ENCODE measurements around the gene RAPGEF3. TPM values are rescaled to one million over a fixed set of nuclear protein-coding genes. Genes with fewer than 3 reads are reported as not detected.

Gene RAPGEF3
- total RNA-seq, 6 donors from 2014 or later, result 19.0 to 94.0 (median 52.1) TPM

DNA sequence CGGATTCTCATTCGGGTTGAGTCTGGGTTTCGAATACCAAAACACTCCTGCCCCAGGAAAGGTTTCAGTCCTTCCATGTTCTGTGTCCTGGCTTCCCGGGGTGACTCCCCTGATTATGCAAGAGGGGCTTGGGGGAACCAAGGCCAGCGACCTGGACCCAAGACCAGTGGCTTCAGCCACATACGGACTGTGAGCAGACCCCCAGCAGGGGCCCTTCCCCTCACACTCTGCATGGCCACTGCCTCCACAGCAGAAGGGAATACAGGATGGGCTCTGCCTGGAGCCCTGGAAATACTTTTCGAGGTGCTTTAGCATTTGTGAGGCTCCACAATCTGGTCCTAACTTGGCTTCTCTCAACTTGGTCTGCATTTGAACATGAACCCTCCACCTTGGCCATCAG lies 41.9 kb upstream of the RAPGEF3 start:
- Histone ChIP-seq H3K27me3 (no peaks in the 10 kb centered on the region), H3K4me1 (peaks cover 65 to 74% (median 66%) of the 10 kb centered on the region in 4 donors), H3K4me3 (no peak overlapping the region), H3K27ac (peak overlapping the region; percentile 58 to 99 (median 78)), H3K9me3 (no peaks in the 10 kb centered on the region), H3K36me3 (peaks cover 23 to 55% (median 32%) of the 10 kb centered on the region in 4 donors)
- DNase-seq, result no peak
- ATAC-seq (ENCODE audit: low FRiP score in 2 of 2), result no peak
- 85 to 92% methylated on average over 7 of the region's 7 CpGs for WGBS, 2 donors
- TF ChIP-seq, protein P1, sequence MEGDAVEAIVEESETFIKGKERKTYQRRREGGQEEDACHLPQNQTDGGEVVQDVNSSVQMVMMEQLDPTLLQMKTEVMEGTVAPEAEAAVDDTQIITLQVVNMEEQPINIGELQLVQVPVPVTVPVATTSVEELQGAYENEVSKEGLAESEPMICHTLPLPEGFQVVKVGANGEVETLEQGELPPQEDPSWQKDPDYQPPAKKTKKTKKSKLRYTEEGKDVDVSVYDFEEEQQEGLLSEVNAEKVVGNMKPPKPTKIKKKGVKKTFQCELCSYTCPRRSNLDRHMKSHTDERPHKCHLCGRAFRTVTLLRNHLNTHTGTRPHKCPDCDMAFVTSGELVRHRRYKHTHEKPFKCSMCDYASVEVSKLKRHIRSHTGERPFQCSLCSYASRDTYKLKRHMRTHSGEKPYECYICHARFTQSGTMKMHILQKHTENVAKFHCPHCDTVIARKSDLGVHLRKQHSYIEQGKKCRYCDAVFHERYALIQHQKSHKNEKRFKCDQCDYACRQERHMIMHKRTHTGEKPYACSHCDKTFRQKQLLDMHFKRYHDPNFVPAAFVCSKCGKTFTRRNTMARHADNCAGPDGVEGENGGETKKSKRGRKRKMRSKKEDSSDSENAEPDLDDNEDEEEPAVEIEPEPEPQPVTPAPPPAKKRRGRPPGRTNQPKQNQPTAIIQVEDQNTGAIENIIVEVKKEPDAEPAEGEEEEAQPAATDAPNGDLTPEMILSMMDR (IDR thresholded peaks at IDR 0.05), result no peak
- TF ChIP-seq POLR2A (IDR thresholded peaks at IDR 0.05), result no peak
- no peak for TF ChIP-seq EP300 (IDR thresholded peaks at IDR 0.05)
- no peak for TF ChIP-seq POLR2AphosphoS5 (IDR thresholded peaks at IDR 0.05)

- DNase-seq (no peak), ATAC-seq (ENCODE audit: low FRiP score in 2 of 2) (peak; percentile 3 to 50)
- H3K27me3 ChIP-seq, result no peaks in the 10 kb centered on the region
- peaks cover 54 to 63% (median 55%) of the 10 kb centered on the region in 4 donors for H3K4me1 ChIP-seq
- TF ChIP-seq EP300 (IDR thresholded peaks at IDR 0.05) (no peak), POLR2A (IDR thresholded peaks at IDR 0.05) (no peak), POLR2AphosphoS5 (IDR thresholded peaks at IDR 0.05) (peak in 1 of 2 donors; percentile 8)
- TF ChIP-seq, protein P1 (IDR thresholded peaks at IDR 0.05), result no peak
- no peaks in the 10 kb centered on the region for H3K9me3 ChIP-seq
- no peak overlapping the region for H3K4me3 ChIP-seq
- H3K27ac ChIP-seq, result peak overlapping the region; percentile 47 to 99 (median 78)
- H3K36me3 ChIP-seq, result peaks cover 29 to 55% (median 43%) of the 10 kb centered on the region in 4 donors
- whole genome bisulfite sequencing, 2 donors, result 49% methylated on average over 6 to 7 of the region's 7 CpGs
Measured at GRCh38 chr12:47799357-47799955, 40.8 kb upstream of the RAPGEF3 start.

DNA sequence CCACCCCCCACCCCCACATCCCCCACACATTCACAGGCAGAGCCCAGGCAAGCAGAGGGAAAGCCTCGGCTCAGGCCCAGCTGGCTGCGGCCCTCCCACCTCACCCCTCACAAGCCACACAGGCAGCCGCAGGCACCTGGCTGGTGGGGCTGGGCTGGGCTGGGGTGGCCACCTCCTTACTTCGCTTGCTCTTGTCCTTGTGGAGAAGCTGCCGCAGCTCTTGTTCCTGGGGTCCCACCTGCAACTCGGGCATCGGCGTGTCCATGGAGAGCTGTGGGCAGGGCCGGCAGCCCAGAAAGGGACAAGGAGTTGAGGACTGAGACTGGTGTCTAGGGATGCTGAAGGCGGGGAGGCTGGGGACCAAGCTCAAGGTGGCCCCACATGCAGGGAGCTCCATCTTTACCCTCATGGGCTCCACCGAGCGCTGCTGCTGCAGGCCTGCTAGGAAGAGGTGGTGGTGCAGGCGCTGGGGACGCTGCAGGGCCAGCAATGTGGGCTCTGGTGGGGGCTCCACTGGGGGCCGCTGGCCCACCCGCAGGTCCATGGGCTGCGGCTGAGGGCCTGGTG lies 39.8 kb upstream of the RAPGEF3 start:
- no peaks in the 10 kb centered on the region for H3K27me3 ChIP-seq
- H3K4me1 ChIP-seq, result peaks cover 44 to 53% (median 45%) of the 10 kb centered on the region in 4 donors
- peak overlapping the region in 2 of 4 donors; percentile 98 to 99 for H3K27ac ChIP-seq
- 93 to 94% methylated on average over 3 to 17 of the region's 17 CpGs for WGBS, 2 donors
- H3K36me3 ChIP-seq, result peaks cover 37 to 60% (median 53%) of the 10 kb centered on the region in 4 donors
- TF ChIP-seq, protein P1 (IDR thresholded peaks at IDR 0.05), result no peak
- TF ChIP-seq POLR2AphosphoS5 (IDR thresholded peaks at IDR 0.05), result no peak
- TF ChIP-seq EP300 (IDR thresholded peaks at IDR 0.05), result no peak
- no peak for TF ChIP-seq POLR2A (IDR thresholded peaks at IDR 0.05)
- H3K4me3 ChIP-seq, result no peak overlapping the region
- no peak for ATAC-seq (ENCODE audit: low FRiP score in 2 of 2)
- no peak for DNase-seq
- H3K9me3 ChIP-seq, result no peaks in the 10 kb centered on the region

DNA sequence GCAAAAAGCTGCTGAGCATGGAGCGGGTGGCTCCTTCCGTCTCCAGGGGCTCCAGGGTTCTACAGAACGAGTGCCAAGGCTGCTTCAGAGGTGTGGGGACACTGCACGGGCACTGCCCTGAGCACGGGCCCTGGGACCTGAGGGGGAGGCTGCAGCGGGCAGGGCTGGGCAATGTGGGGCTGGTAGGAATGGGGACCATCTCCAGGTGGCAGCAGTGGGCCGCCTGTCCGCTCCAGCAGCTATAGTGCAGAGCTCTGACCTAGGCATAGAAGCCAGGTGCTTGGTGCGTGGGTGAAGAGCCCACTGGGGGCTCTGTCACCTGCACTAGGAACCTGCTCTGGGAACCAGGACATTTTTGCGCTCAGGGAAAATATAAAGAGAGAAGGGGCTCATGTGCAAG lies 38.8 kb upstream of the RAPGEF3 start:
- WGBS, 2 donors, result 89 to 94% methylated on average over 8 of the region's 10 CpGs
- no peak for ATAC-seq (ENCODE audit: low FRiP score in 2 of 2)
- no peaks in the 10 kb centered on the region for H3K27me3 ChIP-seq
- peaks cover 38 to 70% (median 61%) of the 10 kb centered on the region in 4 donors for H3K36me3 ChIP-seq
- DNase-seq, result no peak
- peak overlapping the region in 2 of 4 donors; percentile 33 to 98 for H3K27ac ChIP-seq
- no peaks in the 10 kb centered on the region for H3K9me3 ChIP-seq
- peaks cover 34 to 43% (median 35%) of the 10 kb centered on the region in 4 donors for H3K4me1 ChIP-seq
- H3K4me3 ChIP-seq, result no peak overlapping the region
- no peak for TF ChIP-seq EP300 (IDR thresholded peaks at IDR 0.05)
- TF ChIP-seq, protein P1 (IDR thresholded peaks at IDR 0.05), result peak in 2 of 6 experiments; percentile 38 to 40

Data from upper lobe of left lung (tissue), 6 donors.